OCI-LY3 (cell line): ENCODE measurements around the gene TNKS1BP1.

ENCODE experiments used
- EZH2phosphoT487 ChIP-seq: fragments of 200-600 bp; shearing (Covaris generic); IDR thresholded peaks from 2 replicates; pipeline ENCODE4 v1.6.1; 2018; ENCODE audit warnings: antibody characterized with exemption, mixed run types, low read depth
- TF ChIP-seq, protein P1 (sequence below): fragments of 200-600, 300-600 bp; sonication (generic); IDR thresholded peaks from 2 replicates; pipeline ENCODE4 v1.5.1; 2014; ENCODE audit warnings: antibody characterized with exemption, low read length, low read depth

DNA sequence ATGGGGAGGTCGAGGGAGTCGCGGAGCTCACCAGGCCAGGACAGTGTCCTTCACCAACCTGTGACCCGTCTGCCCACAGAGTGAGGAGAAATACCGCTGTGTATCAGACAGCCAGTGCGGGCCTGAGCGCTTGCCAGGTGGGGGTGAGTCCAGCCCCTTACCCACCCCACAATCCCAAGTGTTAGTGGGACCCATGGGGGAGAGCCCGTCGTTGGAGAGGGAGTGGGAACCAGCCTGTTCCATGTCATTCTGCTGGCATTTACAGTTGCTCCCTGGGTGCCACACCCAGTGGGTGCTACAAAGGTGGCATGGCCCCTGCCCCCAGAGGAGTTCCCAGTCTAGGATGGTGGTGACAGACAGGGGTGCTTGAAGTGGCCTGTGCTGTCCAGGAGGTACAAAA lies 22.6 kb upstream of the TNKS1BP1 start:
- TF ChIP-seq, protein P1, sequence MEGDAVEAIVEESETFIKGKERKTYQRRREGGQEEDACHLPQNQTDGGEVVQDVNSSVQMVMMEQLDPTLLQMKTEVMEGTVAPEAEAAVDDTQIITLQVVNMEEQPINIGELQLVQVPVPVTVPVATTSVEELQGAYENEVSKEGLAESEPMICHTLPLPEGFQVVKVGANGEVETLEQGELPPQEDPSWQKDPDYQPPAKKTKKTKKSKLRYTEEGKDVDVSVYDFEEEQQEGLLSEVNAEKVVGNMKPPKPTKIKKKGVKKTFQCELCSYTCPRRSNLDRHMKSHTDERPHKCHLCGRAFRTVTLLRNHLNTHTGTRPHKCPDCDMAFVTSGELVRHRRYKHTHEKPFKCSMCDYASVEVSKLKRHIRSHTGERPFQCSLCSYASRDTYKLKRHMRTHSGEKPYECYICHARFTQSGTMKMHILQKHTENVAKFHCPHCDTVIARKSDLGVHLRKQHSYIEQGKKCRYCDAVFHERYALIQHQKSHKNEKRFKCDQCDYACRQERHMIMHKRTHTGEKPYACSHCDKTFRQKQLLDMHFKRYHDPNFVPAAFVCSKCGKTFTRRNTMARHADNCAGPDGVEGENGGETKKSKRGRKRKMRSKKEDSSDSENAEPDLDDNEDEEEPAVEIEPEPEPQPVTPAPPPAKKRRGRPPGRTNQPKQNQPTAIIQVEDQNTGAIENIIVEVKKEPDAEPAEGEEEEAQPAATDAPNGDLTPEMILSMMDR: no peak
- TF ChIP-seq EZH2phosphoT487: no peak
